ENCODE measurements around the gene MXRA8. TPM values are rescaled to one million over a fixed set of nuclear protein-coding genes. Genes with fewer than 3 reads are reported as not detected.
A peak's percentile ranks its signal among the peaks of the same experiment; 100 is the strongest.

MXRA8 gene
- total and polyA plus RNA-seq, 9 of the 15 experiments (the other 6 are each of a cell fraction or from before 2014, with no cell fraction given) = 0.66 to 11.3 (median 6.3) TPM

- TF ChIP-seq, protein P1, sequence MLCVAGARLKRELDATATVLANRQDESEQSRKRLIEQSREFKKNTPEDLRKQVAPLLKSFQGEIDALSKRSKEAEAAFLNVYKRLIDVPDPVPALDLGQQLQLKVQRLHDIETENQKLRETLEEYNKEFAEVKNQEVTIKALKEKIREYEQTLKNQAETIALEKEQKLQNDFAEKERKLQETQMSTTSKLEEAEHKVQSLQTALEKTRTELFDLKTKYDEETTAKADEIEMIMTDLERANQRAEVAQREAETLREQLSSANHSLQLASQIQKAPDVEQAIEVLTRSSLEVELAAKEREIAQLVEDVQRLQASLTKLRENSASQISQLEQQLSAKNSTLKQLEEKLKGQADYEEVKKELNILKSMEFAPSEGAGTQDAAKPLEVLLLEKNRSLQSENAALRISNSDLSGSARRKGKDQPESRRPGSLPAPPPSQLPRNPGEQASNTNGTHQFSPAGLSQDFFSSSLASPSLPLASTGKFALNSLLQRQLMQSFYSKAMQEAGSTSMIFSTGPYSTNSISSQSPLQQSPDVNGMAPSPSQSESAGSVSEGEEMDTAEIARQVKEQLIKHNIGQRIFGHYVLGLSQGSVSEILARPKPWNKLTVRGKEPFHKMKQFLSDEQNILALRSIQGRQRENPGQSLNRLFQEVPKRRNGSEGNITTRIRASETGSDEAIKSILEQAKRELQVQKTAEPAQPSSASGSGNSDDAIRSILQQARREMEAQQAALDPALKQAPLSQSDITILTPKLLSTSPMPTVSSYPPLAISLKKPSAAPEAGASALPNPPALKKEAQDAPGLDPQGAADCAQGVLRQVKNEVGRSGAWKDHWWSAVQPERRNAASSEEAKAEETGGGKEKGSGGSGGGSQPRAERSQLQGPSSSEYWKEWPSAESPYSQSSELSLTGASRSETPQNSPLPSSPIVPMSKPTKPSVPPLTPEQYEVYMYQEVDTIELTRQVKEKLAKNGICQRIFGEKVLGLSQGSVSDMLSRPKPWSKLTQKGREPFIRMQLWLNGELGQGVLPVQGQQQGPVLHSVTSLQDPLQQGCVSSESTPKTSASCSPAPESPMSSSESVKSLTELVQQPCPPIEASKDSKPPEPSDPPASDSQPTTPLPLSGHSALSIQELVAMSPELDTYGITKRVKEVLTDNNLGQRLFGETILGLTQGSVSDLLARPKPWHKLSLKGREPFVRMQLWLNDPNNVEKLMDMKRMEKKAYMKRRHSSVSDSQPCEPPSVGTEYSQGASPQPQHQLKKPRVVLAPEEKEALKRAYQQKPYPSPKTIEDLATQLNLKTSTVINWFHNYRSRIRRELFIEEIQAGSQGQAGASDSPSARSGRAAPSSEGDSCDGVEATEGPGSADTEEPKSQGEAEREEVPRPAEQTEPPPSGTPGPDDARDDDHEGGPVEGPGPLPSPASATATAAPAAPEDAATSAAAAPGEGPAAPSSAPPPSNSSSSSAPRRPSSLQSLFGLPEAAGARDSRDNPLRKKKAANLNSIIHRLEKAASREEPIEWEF (CRISPR knock-in tag; IDR thresholded peaks at IDR 0.05) = no peak
- no peak for TF ChIP-seq E2F3 (CRISPR knock-in tag; IDR thresholded peaks at IDR 0.05)
- no peak for TF ChIP-seq PRMT5 (CRISPR knock-in tag; IDR thresholded peaks at IDR 0.05)
- TF ChIP-seq RAD21 (CRISPR knock-in tag; conservative IDR thresholded peaks at IDR 0.05 in 1 of 2, IDR thresholded peaks at IDR 0.05 in 1 of 2) = peak in 1 of 2 experiments; percentile 32; a peak in 2 of 4 replicates
- TF ChIP-seq BHLHE40 (IDR thresholded peaks at IDR 0.05; ENCODE audit: low read length) = 0 out of 2 replicates have a peak, but pooled peaks have one; percentile 4
- TF ChIP-seq, protein P2, sequence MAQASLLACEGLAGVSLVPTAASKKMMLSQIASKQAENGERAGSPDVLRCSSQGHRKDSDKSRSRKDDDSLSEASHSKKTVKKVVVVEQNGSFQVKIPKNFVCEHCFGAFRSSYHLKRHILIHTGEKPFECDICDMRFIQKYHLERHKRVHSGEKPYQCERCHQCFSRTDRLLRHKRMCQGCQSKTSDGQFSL (CRISPR knock-in tag; IDR thresholded peaks at IDR 0.05) = 0 out of 2 replicates have a peak, but pooled peaks have one; percentile 11
- TF ChIP-seq, protein P2 (tag; IDR thresholded peaks at IDR 0.05) = no peak
- no peak for TF ChIP-seq TCF7 (IDR thresholded peaks at IDR 0.05; ENCODE audit: borderline replicate concordance)
- TF ChIP-seq CTCF (IDR thresholded peaks at IDR 0.05 in 2 of 3, conservative IDR thresholded peaks at IDR 0.05 in 1 of 3; ENCODE audit: insufficient read depth in 2 of 3, low read depth in 1 of 3, low read length in 3 of 3) = peak; percentile 45 to 62 (median 45)
- TF ChIP-seq MCM2 (IDR thresholded peaks at IDR 0.05; ENCODE audit: low read depth) = no peak
Observed at GRCh38 chr1:1306070-1306660, 52.2 kb downstream of the MXRA8 start (continued).
